Right lobe of liver (tissue), 6 donors: ENCODE measurements around the gene PCDHA11. TPM values are rescaled to one million over a fixed set of nuclear protein-coding genes. Genes with fewer than 3 reads are reported as not detected.

Source experiments
- ATAC-seq, 4 donors: fragments of 200-7000 bp; cut with Tn5 transposase; one replicate each; pipeline ENCODE4 v1.9.1; 2020; ENCODE audit warnings: mild to moderate bottlenecking in 4 of 4, moderate library complexity in 4 of 4
- DNase-seq, 3 donors: peaks; one replicate each; pipeline ENCODE4 v3.0.0-alpha.2; 2020
- H3K27ac ChIP-seq, 3 donors: fragments of 200-600 bp; one replicate each; pipeline ENCODE4 v1.8.0; 2022
- H3K27me3 ChIP-seq, 2 donors: fragments of 200-600 bp; one replicate each; pipeline ENCODE4 v1.8.0; 2022
- H3K36me3 ChIP-seq, 4 donors: fragments of 200-600 bp; sonication (generic) in 1 of 4; one replicate each; pipeline versions ENCODE4 v1.5.1 to v1.8.0; 2017 to 2022; ENCODE audit warnings: control low read depth in 1 of 4
- H3K4me1 ChIP-seq, 4 donors: fragments of 200-600 bp; sonication (generic) in 1 of 4; one replicate each; pipeline versions ENCODE4 v1.5.1 to v1.8.0; 2017 to 2022; ENCODE audit warnings: control low read depth in 1 of 4
- H3K4me3 ChIP-seq, 3 donors: fragments of 200-600 bp; one replicate each; pipeline ENCODE4 v1.8.0; 2022
- H3K9me3 ChIP-seq, 4 donors: fragments of 200-600 bp; sonication (generic) in 1 of 4; one replicate each; pipeline versions ENCODE4 v1.5.1 to v1.8.0; 2017 to 2022; ENCODE audit warnings: control low read depth in 1 of 4
- POLR2A ChIP-seq: fragments of 450-650 bp; IDR thresholded peaks from one replicate; pipeline ENCODE4 v1.6.1; 2017; ENCODE audit warnings: antibody characterized with exemption, mild to moderate bottlenecking
- WGBS: methylation state at CpG from one replicate; pipeline ENCODE4 v1.1.6; 2018; ENCODE audit warnings: low coverage, low lambda C conversion rate; ENCODE audit not compliant: insufficient coverage; ENCODE audit errors: missing lambda C conversion rate; 5-methylcytosine and 5-hydroxymethylcytosine counted together
- intact Hi-C, 2 donors: fragments of 100-400 bp; cut with DNase I; formaldehyde crosslinking; loops; one replicate each; pipeline versions ENCODE4 v1.11.2 to v1.14.1; 2022
- total RNA-seq, 6 experiments: library from RNA; depleted of rRNA in 2 of 6; stranded (reverse); fragments of >200 nt in 2 of 6; fragmentation: NEBNext Ultra II Directional in 3 of 6; extraction: Animal tissue kit (Norgen Biotek cat#: 25700) in 3 of 6; gene quantifications; one replicate each; pipeline versions ENCODE4 v1.1.0 to v1.2.4, GENCODE V29; 2016 to 2023
- TF ChIP-seq, protein P1 (sequence below), 4 donors: fragments of 200-600 bp in 3 of 4; fragments of 450-650 bp in 1 of 4; IDR thresholded peaks; one replicate each; pipeline versions ENCODE4 v1.5.1 to v1.8.0; 2016 to 2022; ENCODE audit warnings: antibody characterized with exemption in 4 of 4, mild to moderate bottlenecking in 2 of 4
- donor health status: DM: no; HTN: yes; CAD: no.
- donor health status: DM: no; HTN: no; CAD: no.
- donor health status: DM: no; HTN: no; CAD: no.
- donor health status: DM: no; HTN: yes; CAD: no.
- donor health status: DM: no; HTN: yes; CAD: no.

The PCDHA11 gene
- total RNA-seq, 6 experiments from 2014 or later, result 0.04 to 0.51 (median 0.07) TPM; not detected in 3

DNA sequence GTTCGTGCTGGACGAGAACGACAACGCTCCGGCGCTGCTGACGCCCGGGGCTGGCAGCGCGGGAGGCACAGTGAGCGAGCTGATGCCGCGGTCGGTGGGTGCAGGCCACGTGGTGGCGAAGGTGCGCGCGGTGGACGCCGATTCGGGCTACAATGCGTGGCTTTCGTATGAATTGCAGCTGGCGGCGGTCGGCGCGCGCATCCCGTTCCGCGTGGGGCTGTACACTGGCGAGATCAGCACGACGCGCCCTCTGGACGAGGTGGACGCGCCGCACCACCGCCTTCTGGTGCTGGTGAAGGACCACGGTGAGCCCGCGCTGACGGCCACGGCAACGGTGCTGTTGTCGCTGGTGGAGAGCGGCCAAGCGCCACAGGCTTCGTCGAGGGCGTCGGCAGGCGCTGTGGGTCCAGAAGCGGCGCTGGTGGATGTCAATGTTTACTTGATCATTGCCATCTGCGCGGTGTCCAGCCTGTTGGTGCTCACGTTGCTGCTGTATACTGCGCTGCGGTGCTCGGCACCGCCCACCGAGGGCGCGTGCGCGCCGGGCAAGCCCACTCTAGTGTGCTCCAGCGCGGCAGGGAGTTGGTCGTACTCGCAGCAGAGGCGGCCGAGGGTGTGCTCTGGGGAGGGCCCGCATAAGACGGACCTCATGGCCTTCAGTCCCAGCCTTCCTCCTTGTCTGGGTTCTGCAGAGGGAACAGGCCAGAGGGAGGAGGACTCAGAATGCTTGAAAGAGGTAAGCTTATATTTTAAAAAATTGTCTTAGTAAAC lies 15.4 kb downstream of the PCDHA11 start:
- TF ChIP-seq, protein P1, sequence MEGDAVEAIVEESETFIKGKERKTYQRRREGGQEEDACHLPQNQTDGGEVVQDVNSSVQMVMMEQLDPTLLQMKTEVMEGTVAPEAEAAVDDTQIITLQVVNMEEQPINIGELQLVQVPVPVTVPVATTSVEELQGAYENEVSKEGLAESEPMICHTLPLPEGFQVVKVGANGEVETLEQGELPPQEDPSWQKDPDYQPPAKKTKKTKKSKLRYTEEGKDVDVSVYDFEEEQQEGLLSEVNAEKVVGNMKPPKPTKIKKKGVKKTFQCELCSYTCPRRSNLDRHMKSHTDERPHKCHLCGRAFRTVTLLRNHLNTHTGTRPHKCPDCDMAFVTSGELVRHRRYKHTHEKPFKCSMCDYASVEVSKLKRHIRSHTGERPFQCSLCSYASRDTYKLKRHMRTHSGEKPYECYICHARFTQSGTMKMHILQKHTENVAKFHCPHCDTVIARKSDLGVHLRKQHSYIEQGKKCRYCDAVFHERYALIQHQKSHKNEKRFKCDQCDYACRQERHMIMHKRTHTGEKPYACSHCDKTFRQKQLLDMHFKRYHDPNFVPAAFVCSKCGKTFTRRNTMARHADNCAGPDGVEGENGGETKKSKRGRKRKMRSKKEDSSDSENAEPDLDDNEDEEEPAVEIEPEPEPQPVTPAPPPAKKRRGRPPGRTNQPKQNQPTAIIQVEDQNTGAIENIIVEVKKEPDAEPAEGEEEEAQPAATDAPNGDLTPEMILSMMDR (IDR thresholded peaks at IDR 0.05), result no peak
- TF ChIP-seq POLR2A, result no peak
- Histone ChIP-seq H3K36me3 (no peaks in the 10 kb centered on the region), H3K4me1 (no peaks in the 10 kb centered on the region), H3K4me3 (no peak overlapping the region), H3K27me3 (no peaks in the 10 kb centered on the region), H3K9me3 (no peaks in the 10 kb centered on the region), H3K27ac (no peak overlapping the region)
- intact Hi-C loops, result loop anchor here in 1 of 2 donors (10.0 kb wide), 1 partner anchor 161 kb away; no protein-coding TSS in a partner anchor
- DNase-seq (peak in 1 of 3 donors; percentile 50), ATAC-seq (peak in 1 of 4 donors; percentile 18)
- WGBS, result 44% methylated on average over 22 of the region's 79 CpGs

DNA sequence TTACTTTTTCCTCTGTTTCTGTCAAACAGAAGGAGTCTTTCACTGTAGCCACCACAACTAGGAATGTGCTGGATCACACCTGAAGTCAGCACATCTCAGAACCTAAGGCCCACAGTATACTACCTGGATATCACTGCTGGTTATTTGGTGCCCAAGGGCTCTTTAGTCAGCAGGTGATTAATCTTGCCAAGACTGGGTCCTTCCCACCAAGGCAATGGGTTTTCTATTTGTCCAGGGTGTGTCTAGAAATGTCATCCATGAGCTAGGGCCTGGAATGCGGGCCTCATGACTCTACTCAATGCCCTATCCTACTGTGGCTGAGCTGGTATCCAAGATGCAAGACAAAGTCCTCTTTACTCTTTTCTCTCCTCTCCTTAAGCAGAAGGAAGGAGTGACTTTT lies 47.6 kb downstream of the PCDHA11 start:
- ATAC-seq (no peak), DNase-seq (no peak)
- TF ChIP-seq, protein P1 (IDR thresholded peaks at IDR 0.05), result no peak
- TF ChIP-seq POLR2A, result no peak
- 44% methylated on average over 1 of the region's 1 CpG for WGBS
- intact Hi-C loops, result no loop called here
- no peaks in the 10 kb centered on the region for H3K4me1 ChIP-seq
- no peak overlapping the region for H3K27ac ChIP-seq
- H3K4me3 ChIP-seq, result no peak overlapping the region
- H3K27me3 ChIP-seq, result no peaks in the 10 kb centered on the region
- H3K9me3 ChIP-seq, result no peaks in the 10 kb centered on the region
- H3K36me3 ChIP-seq, result no peaks in the 10 kb centered on the region

Other genes starting within 250 kb of the PCDHA11 start
- 100 to 1,000 TPM; 174 to 513 (median 244) TPM for gene CD14, start 235.8 kb upstream of the PCDHA11 start, total RNA-seq
- 10 to 100 TPM in 5 of 6 experiments, 1 to 10 TPM in 1; 7.3 to 45.5 (median 23.6) TPM for gene TMCO6, start 229.5 kb upstream of the PCDHA11 start, total RNA-seq
- 10 to 100 TPM; 35.4 to 56.8 (median 52.4) TPM for gene NDUFA2, start 221.3 kb upstream of the PCDHA11 start, total RNA-seq
- 10 to 100 TPM; 26.6 to 50.7 (median 30.3) TPM for gene IK, start 221.1 kb upstream of the PCDHA11 start, total RNA-seq
- gene WDR55, start 204.1 kb upstream of the PCDHA11 start, total RNA-seq, result 10 to 100 TPM; 13.3 to 18.4 (median 15.0) TPM
- 1 to 10 TPM in 1 of 6 experiments, under 1 TPM in 5; 0.27 to 1.4 (median 0.69) TPM for gene DND1, start 195.4 kb upstream of the PCDHA11 start, total RNA-seq
- 10 to 100 TPM; 22.8 to 46.6 (median 37.0) TPM for gene HARS1, start 177.6 kb upstream of the PCDHA11 start, total RNA-seq
- gene HARS2, start 177.5 kb upstream of the PCDHA11 start, total RNA-seq, result 10 to 100 TPM in 4 of 6 experiments, 1 to 10 TPM in 2; 8.5 to 13.9 (median 11.5) TPM
- 10 to 100 TPM; 11.6 to 26.4 (median 18.0) TPM for gene ZMAT2, start 168.5 kb upstream of the PCDHA11 start, total RNA-seq
- not detected for gene PCDHA1, start 82.8 kb upstream of the PCDHA11 start, total RNA-seq
- not detected for gene PCDHA2, start 74.1 kb upstream of the PCDHA11 start, total RNA-seq
- gene PCDHA3, start 67.9 kb upstream of the PCDHA11 start, total RNA-seq, result under 1 TPM in 1 of 6 experiments, not detected in 5; 0.07 TPM
- under 1 TPM in 4 of 6 experiments, not detected in 2; 0.09 to 0.19 (median 0.13) TPM for gene PCDHA4, start 61.9 kb upstream of the PCDHA11 start, total RNA-seq
- gene PCDHA5, start 47.3 kb upstream of the PCDHA11 start, total RNA-seq, result under 1 TPM in 1 of 6 experiments, not detected in 5; 0.06 TPM
- under 1 TPM in 1 of 6 experiments, not detected in 5; 0.12 TPM for gene PCDHA6, start 41.0 kb upstream of the PCDHA11 start, total RNA-seq
- under 1 TPM in 2 of 6 experiments, not detected in 4; 0.07 to 0.12 TPM for gene PCDHA7, start 34.7 kb upstream of the PCDHA11 start, total RNA-seq
- gene PCDHA8, start 27.8 kb upstream of the PCDHA11 start, total RNA-seq, result not detected
- gene PCDHA9, start 20.6 kb upstream of the PCDHA11 start, total RNA-seq, result not detected
- under 1 TPM in 3 of 6 experiments, not detected in 3; 0.05 to 0.07 (median 0.06) TPM for gene PCDHA10, start 13.1 kb upstream of the PCDHA11 start, total RNA-seq
- under 1 TPM in 4 of 6 experiments, not detected in 2; 0.18 to 0.51 (median 0.32) TPM for gene PCDHA12, start 6.4 kb downstream of the PCDHA11 start, total RNA-seq
- 1 to 10 TPM in 3 of 6 experiments, under 1 TPM in 2, not detected in 1; 0.35 to 1.8 (median 1.2) TPM for gene PCDHA13, start 13.2 kb downstream of the PCDHA11 start, total RNA-seq
- under 1 TPM; 0.18 to 0.86 (median 0.35) TPM for gene PCDHAC1, start 57.3 kb downstream of the PCDHA11 start, total RNA-seq
- 1 to 10 TPM in 3 of 6 experiments, under 1 TPM in 3; 0.68 to 2.2 (median 1.3) TPM for gene PCDHAC2, start 97.5 kb downstream of the PCDHA11 start, total RNA-seq
- not detected for gene PCDHB1, start 182.4 kb downstream of the PCDHA11 start, total RNA-seq
- under 1 TPM in 3 of 6 experiments, not detected in 3; 0.11 to 0.19 (median 0.14) TPM for gene PCDHB2, start 225.7 kb downstream of the PCDHA11 start, total RNA-seq
- gene PCDHB3, start 231.5 kb downstream of the PCDHA11 start, total RNA-seq, result under 1 TPM in 3 of 6 experiments, not detected in 3; 0.07 to 0.31 (median 0.30) TPM